H1 (cell line): Measurements from ENCODE around the gene KCTD16.

Experiments
- POLR2AphosphoS5 ChIP-seq: IDR thresholded peaks from 2 replicates; pipeline ENCODE4 v1.6.1; 2011; ENCODE audit warnings: low read depth, low read length
- POU5F1 ChIP-seq: IDR thresholded peaks from 2 replicates; pipeline ENCODE4 v1.6.1; 2011; ENCODE audit warnings: low read depth, mild to moderate bottlenecking, low read length, moderate library complexity
- RAD21 ChIP-seq, 2 experiments: IDR thresholded peaks in 1 of 2; conservative IDR thresholded peaks in 1 of 2; 2 replicates each; pipeline ENCODE4 v1.6.1; 2011; ENCODE audit warnings: low read depth in 2 of 2, low read length in 2 of 2, improper control_type of control experiment in 1 of 2, inconsistent platforms in 1 of 2, mild to moderate bottlenecking in 1 of 2, moderate library complexity in 1 of 2
- SIX5 ChIP-seq: IDR thresholded peaks from 2 replicates; pipeline ENCODE4 v1.6.1; 2011; ENCODE audit warnings: mild to moderate bottlenecking, low read depth, low read length
- SP1 ChIP-seq: IDR thresholded peaks from 2 replicates; pipeline ENCODE4 v1.6.1; 2011; ENCODE audit warnings: low read depth, low read length
- TCF12 ChIP-seq: IDR thresholded peaks from 2 replicates; pipeline ENCODE4 v1.6.1; 2011; ENCODE audit warnings: low read depth, mild to moderate bottlenecking, low read length
- YY1 ChIP-seq: IDR thresholded peaks from 2 replicates; pipeline ENCODE4 v1.6.1; 2011; ENCODE audit warnings: low read depth, mild to moderate bottlenecking, low read length
- TF ChIP-seq, protein P1 (sequence below), 3 experiments: IDR thresholded peaks; 1 replicate in 2 of 3; 2 replicates in 1 of 3; pipeline versions ENCODE4 v1.5.1 to v1.6.1; 2011; ENCODE audit warnings: low read length in 3 of 3, mild to moderate bottlenecking in 3 of 3, inconsistent platforms in 2 of 3, low read depth in 1 of 3, moderate library complexity in 1 of 3; ENCODE audit not compliant: insufficient read depth in 1 of 3; ENCODE audit errors: control extremely low read depth in 1 of 3
- TF ChIP-seq, protein P2 (sequence below): IDR thresholded peaks from 2 replicates; pipeline ENCODE4 v1.6.1; 2012; ENCODE audit warnings: inconsistent platforms

DNA sequence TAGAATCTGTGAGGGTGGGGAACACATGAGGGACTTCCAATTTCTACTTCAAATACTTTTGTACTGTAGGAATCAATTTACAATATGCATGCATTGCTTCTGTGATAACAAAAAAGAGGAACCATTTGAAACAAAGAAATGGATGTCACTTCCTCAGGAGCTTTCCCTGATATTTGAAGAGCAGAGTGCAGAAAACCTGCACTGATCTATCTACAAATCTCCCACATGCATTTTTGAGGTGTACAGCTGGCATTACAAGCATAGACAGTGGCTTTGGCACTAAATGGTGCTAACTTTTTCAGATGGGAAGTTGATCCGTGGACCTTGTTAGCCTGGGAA lies 27.9 kb upstream of the KCTD16 start:
- no peak for TF ChIP-seq SP1
- TF ChIP-seq, protein P1, sequence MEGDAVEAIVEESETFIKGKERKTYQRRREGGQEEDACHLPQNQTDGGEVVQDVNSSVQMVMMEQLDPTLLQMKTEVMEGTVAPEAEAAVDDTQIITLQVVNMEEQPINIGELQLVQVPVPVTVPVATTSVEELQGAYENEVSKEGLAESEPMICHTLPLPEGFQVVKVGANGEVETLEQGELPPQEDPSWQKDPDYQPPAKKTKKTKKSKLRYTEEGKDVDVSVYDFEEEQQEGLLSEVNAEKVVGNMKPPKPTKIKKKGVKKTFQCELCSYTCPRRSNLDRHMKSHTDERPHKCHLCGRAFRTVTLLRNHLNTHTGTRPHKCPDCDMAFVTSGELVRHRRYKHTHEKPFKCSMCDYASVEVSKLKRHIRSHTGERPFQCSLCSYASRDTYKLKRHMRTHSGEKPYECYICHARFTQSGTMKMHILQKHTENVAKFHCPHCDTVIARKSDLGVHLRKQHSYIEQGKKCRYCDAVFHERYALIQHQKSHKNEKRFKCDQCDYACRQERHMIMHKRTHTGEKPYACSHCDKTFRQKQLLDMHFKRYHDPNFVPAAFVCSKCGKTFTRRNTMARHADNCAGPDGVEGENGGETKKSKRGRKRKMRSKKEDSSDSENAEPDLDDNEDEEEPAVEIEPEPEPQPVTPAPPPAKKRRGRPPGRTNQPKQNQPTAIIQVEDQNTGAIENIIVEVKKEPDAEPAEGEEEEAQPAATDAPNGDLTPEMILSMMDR (IDR thresholded peaks at IDR 0.05; ENCODE audit: control extremely low read depth in 1 of 3, insufficient read depth in 1 of 3, low read depth in 1 of 3, low read length in 3 of 3) = no peak
- TF ChIP-seq, protein P2, sequence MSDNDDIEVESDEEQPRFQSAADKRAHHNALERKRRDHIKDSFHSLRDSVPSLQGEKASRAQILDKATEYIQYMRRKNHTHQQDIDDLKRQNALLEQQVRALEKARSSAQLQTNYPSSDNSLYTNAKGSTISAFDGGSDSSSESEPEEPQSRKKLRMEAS = no peak
- no peak for TF ChIP-seq POLR2AphosphoS5
- TF ChIP-seq POU5F1 = no peak
- no peak for TF ChIP-seq RAD21 (IDR thresholded peaks at IDR 0.05 in 1 of 2, conservative IDR thresholded peaks at IDR 0.05 in 1 of 2; ENCODE audit: low read depth in 2 of 2, low read length in 2 of 2)
- TF ChIP-seq YY1 = no peak
- no peak for TF ChIP-seq TCF12
- no peak for TF ChIP-seq SIX5
